ENCODE measurements around the gene BLVRB. TPM values are rescaled to one million over a fixed set of nuclear protein-coding genes. Genes with fewer than 3 reads are reported as not detected.

BLVRB gene
- total RNA-seq, 1 experiment from 2014 or later, result 45.6 TPM

DNA sequence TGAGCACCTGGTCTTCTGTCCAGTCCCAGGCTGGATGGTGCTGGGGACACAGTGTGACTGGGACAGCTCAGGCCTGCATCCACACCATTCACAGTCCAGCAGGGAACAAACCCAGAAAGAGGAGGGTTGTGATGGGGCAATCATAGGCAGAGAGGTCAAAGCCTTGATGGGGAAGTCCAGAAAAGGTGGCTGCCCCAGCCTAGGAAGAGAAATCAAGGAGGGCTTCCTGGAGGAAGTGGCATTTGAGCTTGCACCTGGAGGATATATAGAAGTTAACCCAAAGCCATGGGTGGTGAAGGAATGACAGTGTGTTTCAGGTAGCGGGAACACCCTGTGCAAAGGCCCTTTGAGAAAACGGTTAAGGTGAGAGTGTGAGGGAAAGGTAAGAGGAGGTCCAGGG is 49.8 kb downstream of the BLVRB start:
- no peak for ATAC-seq
- no peak for DNase-seq (ENCODE audit: low read depth, low spot score)
- ChIA-PET POLR2A (no interaction called here), CTCF (interaction anchor here (0.9 kb wide), 1 partner anchor 111 kb away, joined by 3 read pairs; no protein-coding TSS in a partner anchor)
- Histone ChIP-seq H3K4me1 (ENCODE audit: control insufficient read depth, insufficient read depth, low read length) (peaks cover 12% of the 10 kb centered on the region), H3K36me3 (ENCODE audit: control insufficient read depth, insufficient read depth, low read length) (no peaks in the 10 kb centered on the region), H3K9me3 (ENCODE audit: control insufficient read depth, insufficient read depth, low read depth, low read length) (no peaks in the 10 kb centered on the region), H3K27ac (ENCODE audit: low read length) (no peak overlapping the region), H3K27me3 (ENCODE audit: control insufficient read depth, insufficient read depth, low read length) (no peaks in the 10 kb centered on the region), H3K4me3 (ENCODE audit: low read depth in 2 of 2, low read length in 2 of 2) (no peak overlapping the region)
- BruUV-seq (replicated peaks), result no TSS peak
- intact Hi-C loops (cut with micrococcal nuclease; ENCODE audit: unreplicated experiment) (no loop called here), in situ Hi-C loops (cut with HindIII; ENCODE audit: low pct_unique_long_range_greater_than_20kb, low sequenced_read_pairs) (no loop called here)
- TF ChIP-seq TCF7L2 (IDR thresholded peaks at IDR 0.05; ENCODE audit: low read depth, low read length), result no peak
- TF ChIP-seq SIN3A (IDR thresholded peaks at IDR 0.05; ENCODE audit: borderline replicate concordance, insufficient read depth, low read depth, low read length), result no peak
- TF ChIP-seq, protein P1, sequence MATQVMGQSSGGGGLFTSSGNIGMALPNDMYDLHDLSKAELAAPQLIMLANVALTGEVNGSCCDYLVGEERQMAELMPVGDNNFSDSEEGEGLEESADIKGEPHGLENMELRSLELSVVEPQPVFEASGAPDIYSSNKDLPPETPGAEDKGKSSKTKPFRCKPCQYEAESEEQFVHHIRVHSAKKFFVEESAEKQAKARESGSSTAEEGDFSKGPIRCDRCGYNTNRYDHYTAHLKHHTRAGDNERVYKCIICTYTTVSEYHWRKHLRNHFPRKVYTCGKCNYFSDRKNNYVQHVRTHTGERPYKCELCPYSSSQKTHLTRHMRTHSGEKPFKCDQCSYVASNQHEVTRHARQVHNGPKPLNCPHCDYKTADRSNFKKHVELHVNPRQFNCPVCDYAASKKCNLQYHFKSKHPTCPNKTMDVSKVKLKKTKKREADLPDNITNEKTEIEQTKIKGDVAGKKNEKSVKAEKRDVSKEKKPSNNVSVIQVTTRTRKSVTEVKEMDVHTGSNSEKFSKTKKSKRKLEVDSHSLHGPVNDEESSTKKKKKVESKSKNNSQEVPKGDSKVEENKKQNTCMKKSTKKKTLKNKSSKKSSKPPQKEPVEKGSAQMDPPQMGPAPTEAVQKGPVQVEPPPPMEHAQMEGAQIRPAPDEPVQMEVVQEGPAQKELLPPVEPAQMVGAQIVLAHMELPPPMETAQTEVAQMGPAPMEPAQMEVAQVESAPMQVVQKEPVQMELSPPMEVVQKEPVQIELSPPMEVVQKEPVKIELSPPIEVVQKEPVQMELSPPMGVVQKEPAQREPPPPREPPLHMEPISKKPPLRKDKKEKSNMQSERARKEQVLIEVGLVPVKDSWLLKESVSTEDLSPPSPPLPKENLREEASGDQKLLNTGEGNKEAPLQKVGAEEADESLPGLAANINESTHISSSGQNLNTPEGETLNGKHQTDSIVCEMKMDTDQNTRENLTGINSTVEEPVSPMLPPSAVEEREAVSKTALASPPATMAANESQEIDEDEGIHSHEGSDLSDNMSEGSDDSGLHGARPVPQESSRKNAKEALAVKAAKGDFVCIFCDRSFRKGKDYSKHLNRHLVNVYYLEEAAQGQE (IDR thresholded peaks at IDR 0.05; ENCODE audit: insufficient read depth in 1 of 2, low read depth in 2 of 2, low read length in 1 of 2), result no peak
- TF ChIP-seq, protein P2, sequence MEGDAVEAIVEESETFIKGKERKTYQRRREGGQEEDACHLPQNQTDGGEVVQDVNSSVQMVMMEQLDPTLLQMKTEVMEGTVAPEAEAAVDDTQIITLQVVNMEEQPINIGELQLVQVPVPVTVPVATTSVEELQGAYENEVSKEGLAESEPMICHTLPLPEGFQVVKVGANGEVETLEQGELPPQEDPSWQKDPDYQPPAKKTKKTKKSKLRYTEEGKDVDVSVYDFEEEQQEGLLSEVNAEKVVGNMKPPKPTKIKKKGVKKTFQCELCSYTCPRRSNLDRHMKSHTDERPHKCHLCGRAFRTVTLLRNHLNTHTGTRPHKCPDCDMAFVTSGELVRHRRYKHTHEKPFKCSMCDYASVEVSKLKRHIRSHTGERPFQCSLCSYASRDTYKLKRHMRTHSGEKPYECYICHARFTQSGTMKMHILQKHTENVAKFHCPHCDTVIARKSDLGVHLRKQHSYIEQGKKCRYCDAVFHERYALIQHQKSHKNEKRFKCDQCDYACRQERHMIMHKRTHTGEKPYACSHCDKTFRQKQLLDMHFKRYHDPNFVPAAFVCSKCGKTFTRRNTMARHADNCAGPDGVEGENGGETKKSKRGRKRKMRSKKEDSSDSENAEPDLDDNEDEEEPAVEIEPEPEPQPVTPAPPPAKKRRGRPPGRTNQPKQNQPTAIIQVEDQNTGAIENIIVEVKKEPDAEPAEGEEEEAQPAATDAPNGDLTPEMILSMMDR (IDR thresholded peaks at IDR 0.05), result no peak
- no peak for TF ChIP-seq POLR2AphosphoS5 (IDR thresholded peaks at IDR 0.05; ENCODE audit: low read depth, low read length)

DNA sequence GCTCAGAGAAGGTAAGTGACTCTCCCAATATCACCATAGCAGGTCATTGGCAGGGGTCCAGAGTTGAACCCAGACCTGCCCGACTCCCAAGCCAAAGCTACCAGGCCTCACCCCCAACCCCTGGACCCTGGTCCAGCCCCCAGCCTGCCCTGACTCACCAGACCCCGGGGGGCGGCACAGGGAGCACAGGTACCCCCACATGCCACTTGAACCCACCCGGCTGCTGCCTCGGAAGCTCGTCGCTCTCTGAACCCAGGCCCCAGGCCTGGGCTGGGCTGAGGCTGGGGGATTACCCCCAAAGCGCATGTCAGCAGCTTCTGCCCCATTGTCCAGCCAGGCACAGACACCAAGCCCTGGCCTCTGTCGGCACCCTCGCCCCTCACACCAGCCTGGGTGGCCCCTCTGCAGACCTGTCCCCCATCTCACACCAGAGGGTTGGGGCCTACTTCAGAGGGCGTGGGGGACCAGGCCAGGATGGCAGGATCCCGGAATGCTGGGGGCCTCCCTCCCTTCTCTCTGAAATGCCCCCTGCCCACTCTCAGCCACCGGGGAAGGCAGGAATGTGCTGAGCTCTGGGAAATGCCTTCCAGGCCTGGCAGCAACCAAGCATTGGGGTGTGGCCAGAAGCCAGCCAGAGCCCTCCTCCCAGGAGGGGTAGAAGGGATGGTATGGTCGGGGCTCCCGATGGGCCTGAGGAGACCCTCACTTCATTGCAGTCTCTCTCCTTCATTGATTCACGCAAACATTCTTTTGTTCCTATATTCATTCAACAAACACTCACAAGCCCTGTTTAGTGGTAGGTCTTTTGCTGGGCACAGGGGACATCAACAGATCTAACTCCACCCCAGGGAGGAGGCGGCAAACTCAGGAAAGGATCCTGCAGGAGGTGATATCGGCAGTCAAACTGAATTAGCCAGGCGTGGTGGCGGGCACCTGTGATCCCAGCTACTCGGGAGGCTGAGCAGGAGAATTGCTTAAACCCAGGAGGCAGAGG is 50.7 kb downstream of the BLVRB start:
- Histone ChIP-seq H3K4me1 (ENCODE audit: control insufficient read depth, insufficient read depth, low read length) (peaks cover 12% of the 10 kb centered on the region), H3K27me3 (ENCODE audit: control insufficient read depth, insufficient read depth, low read length) (no peaks in the 10 kb centered on the region), H3K36me3 (ENCODE audit: control insufficient read depth, insufficient read depth, low read length) (no peaks in the 10 kb centered on the region), H3K4me3 (ENCODE audit: low read depth in 2 of 2, low read length in 2 of 2) (no peak overlapping the region), H3K27ac (ENCODE audit: low read length) (no peak overlapping the region), H3K9me3 (ENCODE audit: control insufficient read depth, insufficient read depth, low read depth, low read length) (no peaks in the 10 kb centered on the region)
- no peak for TF ChIP-seq TCF7L2 (IDR thresholded peaks at IDR 0.05; ENCODE audit: low read depth, low read length)
- DNase-seq (ENCODE audit: low read depth, low spot score) (no peak), ATAC-seq (no peak)
- in situ Hi-C loops (cut with HindIII; ENCODE audit: low pct_unique_long_range_greater_than_20kb, low sequenced_read_pairs), result no loop called here
- intact Hi-C loops (cut with micrococcal nuclease; ENCODE audit: unreplicated experiment), result no loop called here
- ChIA-PET CTCF (interaction anchor here (0.6 kb wide), 1 partner anchor 178 kb away, joined by 4 read pairs; no protein-coding TSS in a partner anchor), POLR2A (interaction anchor here (0.7 kb wide), 1 partner anchor 57 kb away, joined by 3 read pairs; no protein-coding TSS in a partner anchor)
- no TSS peak for BruUV-seq (replicated peaks)
